Articular chondrocyte of knee joint (primary cell): ENCODE measurements around the gene GDI1. TPM values are rescaled to one million over a fixed set of nuclear protein-coding genes. Genes with fewer than 3 reads are reported as not detected.

Source experiments
- small RNA-seq: library from RNA; depleted of rRNA; stranded (forward); fragments of <200 nt; gene quantifications from one replicate; pipeline ENCODE3, GENCODE V24; 2012
- total RNA-seq: library from RNA; depleted of rRNA; stranded (reverse); fragments of >200 nt; gene quantifications from 2 replicates; pipeline ENCODE4 v1.2.3, GENCODE V29; 2012

GDI1 gene
- 59.5 and 77.8 TPM in 2 replicates for total RNA-seq

GRCh38 chrX:154436983-154437752 is at the start of gene GDI1:
Gene GDI1, plus strand, starts transcription at chrX:154437154. Its CDS starts 101 bp downstream, at chrX:154437255.

DNA sequence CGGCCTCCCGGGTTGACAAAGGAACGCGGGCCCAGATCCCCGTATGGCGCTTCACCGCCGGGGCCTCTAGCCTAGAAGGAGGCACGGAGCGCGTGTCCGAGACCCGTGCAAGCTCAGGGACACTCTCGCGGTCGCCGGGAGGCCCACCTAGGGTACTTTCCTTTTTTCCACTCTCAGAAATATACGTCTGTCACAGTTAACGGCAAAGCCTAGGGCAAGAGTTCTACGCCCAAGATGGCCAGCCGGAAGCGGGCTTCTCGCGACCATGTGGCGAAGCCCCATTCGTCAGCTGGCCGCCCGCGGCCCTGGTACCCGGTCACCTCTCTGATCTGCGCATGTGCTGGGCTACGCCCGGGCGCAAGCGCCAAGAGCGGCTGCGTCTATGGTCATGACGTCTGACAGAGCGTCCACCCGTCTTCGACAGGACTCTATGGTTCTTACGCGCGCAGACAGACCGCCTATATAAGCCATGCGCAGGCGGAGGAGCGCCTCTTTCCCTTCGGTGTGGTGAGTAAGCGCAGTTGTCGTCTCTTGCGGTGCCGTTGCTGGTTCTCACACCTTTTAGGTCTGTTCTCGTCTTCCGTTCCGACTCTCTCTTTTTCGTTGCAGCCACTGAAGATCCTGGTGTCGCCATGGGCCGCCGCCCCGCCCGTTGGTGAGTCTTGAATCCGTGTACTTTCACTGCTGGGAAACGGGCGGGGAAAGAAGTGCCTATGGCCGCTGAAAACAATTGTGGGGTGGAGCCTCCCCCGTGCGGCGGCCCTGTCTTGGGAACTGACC is 38.9 kb upstream of the GDI1 start, which contains the start of gene RPL10:
RPL10 (plus strand) TSS at position 490 of the 780 bp plus-strand sequence; CDS start at position 633, 143 bp downstream.

GRCh38 chrX:154409222-154409871 is 27.6 kb upstream of the GDI1 start, which contains the start of gene DNASE1L1:
Gene DNASE1L1, minus strand, starts transcription at chrX:154409254. Its CDS starts 3,686 bp downstream, at chrX:154405568.

GRCh38 chrX:154428176-154429171 is 8.5 kb upstream of the GDI1 start, which contains the start of gene ATP6AP1:
Gene ATP6AP1, plus strand, starts transcription at chrX:154428677. Its CDS starts 16 bp downstream, at chrX:154428693.

GRCh38 chrX:154443992-154444754 is 7.2 kb downstream of the GDI1 start, which contains the start of gene FAM50A:
Gene FAM50A, plus strand, starts transcription at chrX:154444141. Its CDS starts 95 bp downstream, at chrX:154444236.

GRCh38 chrX:154458116-154458953 is 21.4 kb downstream of the GDI1 start, which contains the start of gene PLXNA3:
Gene PLXNA3, plus strand, starts transcription at chrX:154458281. Its CDS starts 1,903 bp downstream, at chrX:154460184.

GRCh38 chrX:154478728-154479622 is 42.0 kb downstream of the GDI1 start, which contains the start of gene LAGE3:
Gene LAGE3, minus strand, starts transcription at chrX:154479281. Its CDS starts 366 bp downstream, at chrX:154478915.

GRCh38 chrX:154486396-154487207 is 49.6 kb downstream of the GDI1 start, which contains the start of gene UBL4A:
Gene UBL4A, minus strand, starts transcription at chrX:154486615. Its CDS starts 31 bp downstream, at chrX:154486584.

GRCh38 chrX:154490414-154491083 is 53.6 kb downstream of the GDI1 start, which contains the start of gene SLC10A3:
Gene SLC10A3, minus strand, starts transcription at chrX:154490629. Its CDS starts 1,689 bp downstream, at chrX:154488940.

Small RNAs within 50 kb of the gene (small RNA-seq; reads per million reads assigned to genes)
- gene MIR6858: not detected
- not detected for gene SNORA70

Other genes with a start within 250 kb of the GDI1 start
- not detected in 2 replicates for gene OPN1MW2, start 217.4 kb upstream of the GDI1 start, total RNA-seq
- not detected in 2 replicates for gene OPN1MW3, start 179.6 kb upstream of the GDI1 start, total RNA-seq
- not detected in 2 replicates for gene TEX28, start 142.0 kb upstream of the GDI1 start, total RNA-seq
- gene TKTL1, start 141.4 kb upstream of the GDI1 start, total RNA-seq: not detected in 2 replicates
- 1,743 and 1,971 TPM in 2 replicates for gene FLNA, start 62.5 kb upstream of the GDI1 start, total RNA-seq
- gene EMD, start 57.9 kb upstream of the GDI1 start, total RNA-seq: 34.8 and 40.5 TPM in 2 replicates
- gene RPL10, start 38.8 kb upstream of the GDI1 start, total RNA-seq: 2,325 and 2,873 TPM in 2 replicates
- 55.5 and 61.5 TPM in 2 replicates for gene DNASE1L1, start 27.9 kb upstream of the GDI1 start, total RNA-seq
- gene TAFAZZIN, start 25.6 kb upstream of the GDI1 start, total RNA-seq: 12.0 and 12.2 TPM in 2 replicates
- 31.6 and 37.2 TPM in 2 replicates for gene ATP6AP1, start 8.5 kb upstream of the GDI1 start, total RNA-seq
- gene FAM50A, start 7.0 kb downstream of the GDI1 start, total RNA-seq: 30.6 and 36.6 TPM in 2 replicates
- gene PLXNA3, start 21.1 kb downstream of the GDI1 start, total RNA-seq: 12.9 and 16.9 TPM in 2 replicates
- 16.5 and 18.2 TPM in 2 replicates for gene LAGE3, start 42.1 kb downstream of the GDI1 start, total RNA-seq
- 28.0 and 29.6 TPM in 2 replicates for gene UBL4A, start 49.5 kb downstream of the GDI1 start, total RNA-seq
- 32.5 and 33.3 TPM in 2 replicates for gene SLC10A3, start 53.5 kb downstream of the GDI1 start, total RNA-seq
- 21.9 and 22.2 TPM in 2 replicates for gene FAM3A, start 79.1 kb downstream of the GDI1 start, total RNA-seq
- gene G6PD, start 109.7 kb downstream of the GDI1 start, total RNA-seq: 80.2 and 110 TPM in 2 replicates
- 12.1 and 13.6 TPM in 2 replicates for gene IKBKG, start 110.5 kb downstream of the GDI1 start, total RNA-seq
- gene CTAG1A, start 148.0 kb downstream of the GDI1 start, total RNA-seq: not detected in 2 replicates
- not detected in 2 replicates for gene CTAG1B, start 182.1 kb downstream of the GDI1 start, total RNA-seq
- gene CTAG2, start 216.4 kb downstream of the GDI1 start, total RNA-seq: not detected in 2 replicates